ENCODE data around the gene TGFBI.

Gene TGFBI

GRCh38 chr5:136058039-136058971, 29.5 kb downstream of the TGFBI start:
- Histone ChIP-seq H3K9me3 (ENCODE audit: control insufficient read depth in 5 of 5, low read length in 5 of 5) (no peaks in the 10 kb centered on the region), H3K27me3 (ENCODE audit: control insufficient read depth in 5 of 5, insufficient read depth in 4 of 5, low read length in 5 of 5) (peaks cover 0 to 12% (median 0%) of the 10 kb centered on the region in 5 donors), H3K9ac (ENCODE audit: low read length in 5 of 5) (no peak overlapping the region), H3K27ac (ENCODE audit: low read depth, low read length) (peak overlapping the region; percentile 24), H3K4me3 (ENCODE audit: low read depth in 1 of 5, low read length in 5 of 5) (no peak overlapping the region), H3K36me3 (ENCODE audit: control insufficient read depth in 5 of 5, insufficient read depth in 5 of 5, low read length in 5 of 5) (peaks cover 0 to 80% (median 19%) of the 10 kb centered on the region in 5 donors), H3K4me1 (ENCODE audit: control insufficient read depth in 5 of 5, insufficient read depth in 5 of 5, low read length in 5 of 5) (peaks cover 0 to 26% (median 24%) of the 10 kb centered on the region in 5 donors)

DNA sequence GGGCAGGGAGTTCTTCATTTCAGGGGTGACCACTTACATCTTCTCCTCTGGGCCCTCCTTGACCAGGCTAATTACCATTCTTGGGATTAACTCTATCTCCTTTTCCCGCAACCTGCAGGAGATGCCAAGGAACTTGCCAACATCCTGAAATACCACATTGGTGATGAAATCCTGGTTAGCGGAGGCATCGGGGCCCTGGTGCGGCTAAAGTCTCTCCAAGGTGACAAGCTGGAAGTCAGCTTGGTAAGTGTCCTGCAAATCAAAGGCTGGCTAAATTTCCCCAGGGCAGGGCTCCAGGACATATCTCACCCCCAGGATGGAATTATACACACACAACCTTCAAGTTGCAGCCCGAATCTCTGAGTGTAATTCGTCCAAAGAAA, 30.2 kb downstream of the TGFBI start:
- H3K9ac ChIP-seq (ENCODE audit: low read length in 5 of 5): no peak overlapping the region
- peaks cover 0 to 81% (median 19%) of the 10 kb centered on the region in 5 donors for H3K36me3 ChIP-seq (ENCODE audit: control insufficient read depth in 5 of 5, insufficient read depth in 5 of 5, low read length in 5 of 5)
- H3K4me3 ChIP-seq (ENCODE audit: low read depth in 1 of 5, low read length in 5 of 5): no peak overlapping the region
- H3K9me3 ChIP-seq (ENCODE audit: control insufficient read depth in 5 of 5, low read length in 5 of 5): no peaks in the 10 kb centered on the region
- H3K4me1 ChIP-seq (ENCODE audit: control insufficient read depth in 5 of 5, insufficient read depth in 5 of 5, low read length in 5 of 5): peaks cover 0 to 20% (median 17%) of the 10 kb centered on the region in 5 donors
- H3K27ac ChIP-seq (ENCODE audit: low read depth, low read length): peak overlapping the region; percentile 24
- H3K27me3 ChIP-seq (ENCODE audit: control insufficient read depth in 5 of 5, insufficient read depth in 4 of 5, low read length in 5 of 5): peaks cover 0 to 9% (median 0%) of the 10 kb centered on the region in 5 donors

DNA sequence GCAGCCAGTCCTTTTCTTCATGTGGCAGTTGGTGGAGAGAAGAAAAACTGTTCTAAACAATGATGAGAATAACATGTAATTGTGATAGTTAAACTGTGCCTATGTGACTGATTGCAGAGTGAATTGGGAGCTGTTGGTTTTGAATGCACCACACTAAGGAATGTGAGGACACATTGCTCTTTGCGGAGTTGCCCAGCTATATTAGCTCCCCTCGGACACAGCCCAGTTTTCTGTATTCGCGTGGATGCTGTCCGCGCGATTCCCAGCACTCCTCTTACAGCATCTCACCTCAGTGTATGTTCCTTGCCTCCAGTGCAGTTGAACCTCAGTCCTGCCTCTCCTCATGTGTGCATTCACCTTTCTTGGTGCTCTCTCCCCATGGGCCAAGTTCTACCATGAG, 32.2 kb downstream of the TGFBI start:
- Histone ChIP-seq H3K36me3 (ENCODE audit: control insufficient read depth in 5 of 5, insufficient read depth in 5 of 5, low read length in 5 of 5) (peaks cover 0 to 76% (median 16%) of the 10 kb centered on the region in 5 donors), H3K9me3 (ENCODE audit: control insufficient read depth in 5 of 5, low read length in 5 of 5) (no peaks in the 10 kb centered on the region), H3K4me1 (ENCODE audit: control insufficient read depth in 5 of 5, insufficient read depth in 5 of 5, low read length in 5 of 5) (peaks cover 2 to 14% (median 14%) of the 10 kb centered on the region in 5 donors), H3K9ac (ENCODE audit: low read length in 5 of 5) (no peak overlapping the region), H3K27ac (ENCODE audit: low read depth, low read length) (no peak overlapping the region), H3K4me3 (ENCODE audit: low read depth in 1 of 5, low read length in 5 of 5) (no peak overlapping the region), H3K27me3 (ENCODE audit: control insufficient read depth in 5 of 5, insufficient read depth in 4 of 5, low read length in 5 of 5) (peaks cover 0 to 9% (median 0%) of the 10 kb centered on the region in 5 donors)

GRCh38 chr5:136061630-136062365, 33.0 kb downstream of the TGFBI start:
- H3K36me3 ChIP-seq (ENCODE audit: control insufficient read depth in 5 of 5, insufficient read depth in 5 of 5, low read length in 5 of 5): peaks cover 0 to 67% (median 15%) of the 10 kb centered on the region in 5 donors
- no peak overlapping the region for H3K9ac ChIP-seq (ENCODE audit: low read length in 5 of 5)
- H3K4me3 ChIP-seq (ENCODE audit: low read depth in 1 of 5, low read length in 5 of 5): no peak overlapping the region
- peaks cover 0 to 9% (median 0%) of the 10 kb centered on the region in 5 donors for H3K27me3 ChIP-seq (ENCODE audit: control insufficient read depth in 5 of 5, insufficient read depth in 4 of 5, low read length in 5 of 5)
- H3K27ac ChIP-seq (ENCODE audit: low read depth, low read length): no peak overlapping the region
- no peaks in the 10 kb centered on the region for H3K9me3 ChIP-seq (ENCODE audit: control insufficient read depth in 5 of 5, low read length in 5 of 5)
- H3K4me1 ChIP-seq (ENCODE audit: control insufficient read depth in 5 of 5, insufficient read depth in 5 of 5, low read length in 5 of 5): peaks cover 6 to 23% (median 19%) of the 10 kb centered on the region in 5 donors

DNA sequence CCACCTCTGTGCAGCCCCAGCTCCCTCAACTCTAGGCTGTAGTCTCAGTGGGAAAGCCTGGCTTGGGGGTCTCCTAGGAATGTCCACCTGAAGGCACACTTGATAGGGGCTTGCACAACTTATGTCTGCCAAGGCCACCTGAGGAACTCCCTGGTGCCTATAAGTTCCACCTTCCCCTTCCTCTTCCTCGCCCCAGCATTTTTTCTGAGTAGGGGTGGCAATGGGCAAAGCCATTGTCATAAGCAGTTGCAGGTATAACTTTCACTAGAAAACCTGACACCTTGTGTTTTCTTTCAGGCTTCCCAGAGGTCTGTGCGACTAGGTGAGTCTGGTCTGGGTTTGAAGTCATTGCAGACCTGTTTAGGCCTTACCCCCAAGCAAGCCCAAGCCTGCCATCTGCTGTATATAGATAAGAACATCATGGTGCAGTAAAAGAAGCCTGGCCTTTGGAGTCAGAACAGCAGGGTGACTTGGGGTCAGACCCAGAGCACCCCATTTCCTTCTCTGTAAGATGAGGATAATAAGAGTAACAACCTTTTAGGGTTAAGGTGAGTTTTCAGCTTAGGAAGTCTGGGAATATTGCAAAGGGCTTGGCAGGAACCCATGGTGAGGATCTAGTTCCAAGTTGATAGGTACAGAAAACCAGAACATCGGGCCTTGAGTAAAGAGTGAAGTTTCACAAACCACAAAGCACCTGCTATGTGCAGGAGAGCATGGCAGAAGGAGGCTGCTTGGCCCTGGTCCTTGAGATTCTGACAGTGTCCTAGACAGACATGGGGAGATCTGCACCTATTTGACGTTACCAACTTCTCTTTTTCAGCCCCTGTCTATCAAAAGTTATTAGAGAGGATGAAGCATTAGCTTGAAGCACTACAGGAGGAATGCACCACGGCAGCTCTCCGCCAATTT, 33.8 kb downstream of the TGFBI start:
- no peaks in the 10 kb centered on the region for H3K9me3 ChIP-seq (ENCODE audit: control insufficient read depth in 5 of 5, low read length in 5 of 5)
- H3K27me3 ChIP-seq (ENCODE audit: control insufficient read depth in 5 of 5, insufficient read depth in 4 of 5, low read length in 5 of 5): peaks cover 0 to 7% (median 0%) of the 10 kb centered on the region in 5 donors
- no peak overlapping the region for H3K27ac ChIP-seq (ENCODE audit: low read depth, low read length)
- peaks cover 0 to 60% (median 14%) of the 10 kb centered on the region in 5 donors for H3K36me3 ChIP-seq (ENCODE audit: control insufficient read depth in 5 of 5, insufficient read depth in 5 of 5, low read length in 5 of 5)
- no peak overlapping the region for H3K9ac ChIP-seq (ENCODE audit: low read length in 5 of 5)
- H3K4me1 ChIP-seq (ENCODE audit: control insufficient read depth in 5 of 5, insufficient read depth in 5 of 5, low read length in 5 of 5): peaks cover 8 to 27% (median 16%) of the 10 kb centered on the region in 5 donors
- no peak overlapping the region for H3K4me3 ChIP-seq (ENCODE audit: low read depth in 1 of 5, low read length in 5 of 5)

GRCh38 chr5:136063778-136064465, 35.1 kb downstream of the TGFBI start:
- H3K4me3 ChIP-seq (ENCODE audit: low read depth in 1 of 5, low read length in 5 of 5): no peak overlapping the region
- peaks cover 0 to 52% (median 14%) of the 10 kb centered on the region in 5 donors for H3K36me3 ChIP-seq (ENCODE audit: control insufficient read depth in 5 of 5, insufficient read depth in 5 of 5, low read length in 5 of 5)
- no peak overlapping the region for H3K27ac ChIP-seq (ENCODE audit: low read depth, low read length)
- no peaks in the 10 kb centered on the region for H3K9me3 ChIP-seq (ENCODE audit: control insufficient read depth in 5 of 5, low read length in 5 of 5)
- H3K9ac ChIP-seq (ENCODE audit: low read length in 5 of 5): no peak overlapping the region
- peaks cover 0 to 5% (median 0%) of the 10 kb centered on the region in 5 donors for H3K27me3 ChIP-seq (ENCODE audit: control insufficient read depth in 5 of 5, insufficient read depth in 4 of 5, low read length in 5 of 5)
- peaks cover 5 to 16% (median 9%) of the 10 kb centered on the region in 5 donors for H3K4me1 ChIP-seq (ENCODE audit: control insufficient read depth in 5 of 5, insufficient read depth in 5 of 5, low read length in 5 of 5)

GRCh38 chr5:136064510-136064909, 35.7 kb downstream of the TGFBI start:
- no peak overlapping the region for H3K9ac ChIP-seq (ENCODE audit: low read length in 5 of 5)
- no peak overlapping the region for H3K4me3 ChIP-seq (ENCODE audit: low read depth in 1 of 5, low read length in 5 of 5)
- H3K27ac ChIP-seq (ENCODE audit: low read depth, low read length): no peak overlapping the region
- H3K9me3 ChIP-seq (ENCODE audit: control insufficient read depth in 5 of 5, low read length in 5 of 5): no peaks in the 10 kb centered on the region
- H3K36me3 ChIP-seq (ENCODE audit: control insufficient read depth in 5 of 5, insufficient read depth in 5 of 5, low read length in 5 of 5): peaks cover 0 to 46% (median 14%) of the 10 kb centered on the region in 5 donors
- peaks cover 5 to 15% (median 9%) of the 10 kb centered on the region in 5 donors for H3K4me1 ChIP-seq (ENCODE audit: control insufficient read depth in 5 of 5, insufficient read depth in 5 of 5, low read length in 5 of 5)
- peaks cover 0 to 3% (median 0%) of the 10 kb centered on the region in 5 donors for H3K27me3 ChIP-seq (ENCODE audit: control insufficient read depth in 5 of 5, insufficient read depth in 4 of 5, low read length in 5 of 5)

GRCh38 chr5:136065588-136065987, 36.8 kb downstream of the TGFBI start:
- Histone ChIP-seq H3K27ac (ENCODE audit: low read depth, low read length) (no peak overlapping the region), H3K27me3 (ENCODE audit: control insufficient read depth in 5 of 5, insufficient read depth in 4 of 5, low read length in 5 of 5) (peaks cover 0 to 3% (median 0%) of the 10 kb centered on the region in 5 donors), H3K4me3 (ENCODE audit: low read depth in 1 of 5, low read length in 5 of 5) (no peak overlapping the region), H3K4me1 (ENCODE audit: control insufficient read depth in 5 of 5, insufficient read depth in 5 of 5, low read length in 5 of 5) (peaks cover 7 to 15% (median 9%) of the 10 kb centered on the region in 5 donors), H3K36me3 (ENCODE audit: control insufficient read depth in 5 of 5, insufficient read depth in 5 of 5, low read length in 5 of 5) (peaks cover 0 to 39% (median 14%) of the 10 kb centered on the region in 5 donors), H3K9me3 (ENCODE audit: control insufficient read depth in 5 of 5, low read length in 5 of 5) (no peaks in the 10 kb centered on the region), H3K9ac (ENCODE audit: low read length in 5 of 5) (peak overlapping the region in 1 of 5 donors; percentile 14)
